Activated T-helper 1 cell treated with anti-CD3 and anti-CD28 coated beads, Interleukin-12 subunit alpha, Interleukin-12 subunit beta, Interleukin-2, Interleukin-4 antibody, amounts not matched to agents 30 ng/mL and 10 ng/mL and 1 ng/mL, durations not matched to agents 14 hours and 24 hours and 36 hours (primary cell): ENCODE results near the gene RXRB. TPM values are rescaled to one million over a fixed set of nuclear protein-coding genes. Genes with fewer than 3 reads are reported as not detected.

Experiments
- DNase-seq: peaks from one replicate; pipeline ENCODE4 v3.0.0; 2021; ENCODE audit warnings: low spot score
- H3K27ac Mint-ChIP-seq: one replicate; pipeline ENCODE4 v1.8.0; 2021; ENCODE audit warnings: mild to moderate bottlenecking, mixed read lengths
- H3K27me3 Mint-ChIP-seq: one replicate; pipeline ENCODE4 v1.8.0; 2022; ENCODE audit warnings: mild to moderate bottlenecking, moderate library complexity, mixed read lengths; ENCODE audit not compliant: insufficient read depth
- H3K36me3 Mint-ChIP-seq: one replicate; pipeline ENCODE4 v1.8.0; 2021; ENCODE audit warnings: low read depth, mixed read lengths
- H3K4me1 Mint-ChIP-seq: one replicate; pipeline ENCODE4 v1.8.0; 2021; ENCODE audit warnings: low read depth, mixed read lengths
- H3K4me3 Mint-ChIP-seq: one replicate; pipeline ENCODE4 v1.8.0; 2021; ENCODE audit warnings: mild to moderate bottlenecking, moderate library complexity, mixed read lengths
- H3K9me3 Mint-ChIP-seq: one replicate; pipeline ENCODE4 v1.8.0; 2021; ENCODE audit warnings: mixed read lengths
- intact Hi-C: fragments of 100-400 bp; cut with micrococcal nuclease; formaldehyde crosslinking; loops from one replicate; pipeline ENCODE4 v1.15.1; 2024
- total RNA-seq: library from RNA; stranded (reverse); gene quantifications from 2 replicates; pipeline ENCODE4 v1.2.3, GENCODE V29; 2022

The RXRB gene
- total RNA-seq, result 46.6 and 47.4 TPM in 2 replicates

- Mint-ChIP-seq H3K9me3 (no peaks in the 10 kb centered on the region), H3K27me3 (no peaks in the 10 kb centered on the region), H3K36me3 (peaks cover 49% of the 10 kb centered on the region), H3K4me3 (peak within 1 kb of the TSS; percentile 100), H3K4me1 (peaks cover 75% of the 10 kb centered on the region), H3K27ac (peak within 1 kb of the TSS; percentile 97)
- DNase-seq, result peak; percentile 97
- intact Hi-C loops, result loop anchor here (1.0 to 10.0 kb wide), 15 partner anchors 8 to 1536 kb away; partner anchors contain the start of genes C6orf47, CSNK2B, CUTA and FKBPL
Measured at GRCh38 chr6:33200219-33201146, at the start of gene RXRB, which contains the start of gene SLC39A7. Gene RXRB, minus strand, starts transcription at chr6:33200665. Its CDS starts 189 bp downstream, at chr6:33200476. Gene SLC39A7, plus strand, starts transcription at chr6:33200867. Its CDS starts 379 bp downstream, at chr6:33201246.

GRCh38 chr6:33249732-33250630 lies 49.5 kb upstream of the RXRB start:
- peaks cover 44% of the 10 kb centered on the region for H3K4me1 Mint-ChIP-seq
- H3K27ac Mint-ChIP-seq, result peak overlapping the region; percentile 84
- peaks cover 4% of the 10 kb centered on the region for H3K27me3 Mint-ChIP-seq
- DNase-seq, result no peak
- H3K4me3 Mint-ChIP-seq, result peak overlapping the region; percentile 91
- H3K36me3 Mint-ChIP-seq, result peaks cover 20% of the 10 kb centered on the region
- H3K9me3 Mint-ChIP-seq, result no peaks in the 10 kb centered on the region
- intact Hi-C loops, result loop anchor here (1.0 to 2.0 kb wide), 15 partner anchors 21 to 1120 kb away; partner anchors contain the start of genes B3GALT4, FKBPL, HLA-DPB1 and KIFC1

DNA sequence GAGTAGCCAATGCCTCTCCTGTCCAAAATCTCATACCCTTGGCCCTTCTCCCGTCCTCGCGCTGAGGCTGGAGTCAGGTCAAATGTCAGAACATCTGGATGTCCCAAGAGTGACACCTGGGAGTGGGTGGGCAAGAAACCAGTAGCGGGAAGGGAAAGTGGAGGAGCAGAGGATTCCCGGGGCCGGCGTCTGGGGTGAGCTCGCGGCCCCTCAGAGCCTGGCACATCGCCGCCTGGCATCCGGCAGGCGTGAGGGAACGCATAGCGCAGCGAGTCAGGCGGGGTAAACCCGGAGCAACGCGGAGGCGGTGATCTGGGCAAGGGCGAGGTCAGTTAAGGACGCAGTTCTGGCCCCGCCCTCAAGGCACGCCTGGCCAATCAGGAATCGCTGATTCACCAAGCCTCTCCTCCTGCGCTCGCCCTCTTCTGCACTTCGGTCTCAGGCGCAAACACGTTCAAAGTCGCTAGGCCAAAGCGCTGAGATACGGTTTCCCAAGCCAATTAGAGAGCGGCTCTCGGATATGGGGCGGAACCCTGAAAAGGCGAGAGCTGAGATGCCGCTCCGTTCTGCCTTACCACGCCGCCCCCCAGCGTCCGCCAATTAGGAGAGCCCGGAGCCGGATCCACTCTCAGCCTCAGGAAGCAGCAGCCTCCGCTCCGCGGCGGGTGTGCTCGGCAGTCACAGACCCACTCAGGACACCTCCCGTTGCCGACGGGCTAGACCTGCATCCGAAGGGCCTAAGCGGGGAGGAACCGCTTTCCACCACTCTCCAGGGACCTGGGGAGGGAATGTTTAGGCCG lies 48.7 kb upstream of the RXRB start:
- H3K27ac Mint-ChIP-seq, result peak overlapping the region; percentile 84
- intact Hi-C loops, result loop anchor here (1.0 to 2.0 kb wide), 19 partner anchors 22 to 1119 kb away; partner anchors contain the start of genes B3GALT4, FKBPL, HLA-DPB1 and KIFC1
- peaks cover 44% of the 10 kb centered on the region for H3K4me1 Mint-ChIP-seq
- H3K36me3 Mint-ChIP-seq, result peaks cover 20% of the 10 kb centered on the region
- H3K9me3 Mint-ChIP-seq, result no peaks in the 10 kb centered on the region
- peak; percentile 95 for DNase-seq
- H3K4me3 Mint-ChIP-seq, result peak overlapping the region; percentile 91
- H3K27me3 Mint-ChIP-seq, result peaks cover 4% of the 10 kb centered on the region

- intact Hi-C loops, result loop anchor here (1.0 to 2.0 kb wide), 7 partner anchors 64 to 354 kb away; no protein-coding TSS in a partner anchor
- Mint-ChIP-seq H3K4me1 (peaks cover 44% of the 10 kb centered on the region), H3K27me3 (peaks cover 5% of the 10 kb centered on the region), H3K4me3 (peak overlapping the region; percentile 91), H3K9me3 (no peaks in the 10 kb centered on the region), H3K36me3 (peaks cover 20% of the 10 kb centered on the region), H3K27ac (peak overlapping the region; percentile 84)
- DNase-seq, result no peak
Measured at GRCh38 chr6:33248643-33248931, 48.1 kb upstream of the RXRB start.

DNA sequence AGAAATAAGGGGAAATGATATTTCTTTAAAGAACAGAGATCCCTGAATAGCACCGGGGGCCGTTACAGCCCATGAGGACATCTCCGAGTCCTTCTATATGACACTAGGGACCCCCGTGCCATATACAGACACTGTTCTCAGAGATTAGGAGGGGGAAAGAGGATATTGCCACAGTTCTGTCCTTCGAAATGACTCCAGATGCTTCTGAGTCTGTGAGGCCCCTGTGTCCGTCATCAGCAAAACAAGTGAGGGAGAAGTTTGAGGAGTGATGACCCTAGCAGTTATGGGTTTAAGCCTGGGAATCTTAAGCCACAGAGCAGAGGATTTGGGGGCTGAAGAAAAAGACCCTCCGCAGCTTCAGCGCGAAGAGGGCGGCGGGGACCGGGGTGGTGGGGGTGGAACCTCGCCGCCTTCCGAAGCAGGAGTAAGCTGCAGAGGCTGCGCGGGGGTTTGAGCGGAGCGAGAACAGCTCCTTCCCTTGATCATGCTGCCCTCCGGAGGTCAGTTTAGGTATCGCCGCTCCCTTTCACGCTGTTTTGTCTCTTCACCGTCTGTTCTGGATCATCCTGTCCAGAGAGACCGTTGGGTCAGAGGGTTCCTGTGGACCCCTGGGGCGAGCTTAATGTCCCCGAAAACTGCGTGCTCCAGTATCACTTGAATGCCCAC lies 47.6 kb upstream of the RXRB start:
- Mint-ChIP-seq H3K27me3 (peaks cover 5% of the 10 kb centered on the region), H3K36me3 (peaks cover 20% of the 10 kb centered on the region), H3K4me3 (peak overlapping the region; percentile 91), H3K27ac (peak overlapping the region; percentile 84), H3K4me1 (peaks cover 44% of the 10 kb centered on the region), H3K9me3 (no peaks in the 10 kb centered on the region)
- DNase-seq, result peak; percentile 84
- intact Hi-C loops, result loop anchor here (1.0 to 2.0 kb wide), 7 partner anchors 65 to 353 kb away; no protein-coding TSS in a partner anchor

GRCh38 chr6:33243476-33243875 lies 43.0 kb upstream of the RXRB start:
- Mint-ChIP-seq H3K4me1 (peaks cover 17% of the 10 kb centered on the region), H3K27me3 (peaks cover 15% of the 10 kb centered on the region)

GRCh38 chr6:33241968-33242367 lies 41.5 kb upstream of the RXRB start:
- Mint-ChIP-seq H3K4me1 (peaks cover 10% of the 10 kb centered on the region), H3K27me3 (peaks cover 15% of the 10 kb centered on the region), H3K36me3 (peaks cover 1% of the 10 kb centered on the region), H3K27ac (peak overlapping the region; percentile 36), H3K4me3 (no peak overlapping the region), H3K9me3 (no peaks in the 10 kb centered on the region)
- no peak for DNase-seq
- intact Hi-C loops, result no loop called here

More at GRCh38 chr6:33243476-33243875, 43.0 kb upstream of the RXRB start:
- Mint-ChIP-seq H3K36me3 (peaks cover 1% of the 10 kb centered on the region), H3K4me3 (no peak overlapping the region), H3K27ac (no peak overlapping the region), H3K9me3 (no peaks in the 10 kb centered on the region)
- intact Hi-C loops, result no loop called here
- no peak for DNase-seq

- DNase-seq, result no peak
- Mint-ChIP-seq H3K36me3 (peaks cover 1% of the 10 kb centered on the region), H3K4me1 (peaks cover 10% of the 10 kb centered on the region), H3K27me3 (peaks cover 25% of the 10 kb centered on the region), H3K27ac (no peak overlapping the region), H3K9me3 (no peaks in the 10 kb centered on the region), H3K4me3 (no peak overlapping the region)
- intact Hi-C loops, result no loop called here
Measured at GRCh38 chr6:33237741-33238140, 37.3 kb upstream of the RXRB start.

DNA sequence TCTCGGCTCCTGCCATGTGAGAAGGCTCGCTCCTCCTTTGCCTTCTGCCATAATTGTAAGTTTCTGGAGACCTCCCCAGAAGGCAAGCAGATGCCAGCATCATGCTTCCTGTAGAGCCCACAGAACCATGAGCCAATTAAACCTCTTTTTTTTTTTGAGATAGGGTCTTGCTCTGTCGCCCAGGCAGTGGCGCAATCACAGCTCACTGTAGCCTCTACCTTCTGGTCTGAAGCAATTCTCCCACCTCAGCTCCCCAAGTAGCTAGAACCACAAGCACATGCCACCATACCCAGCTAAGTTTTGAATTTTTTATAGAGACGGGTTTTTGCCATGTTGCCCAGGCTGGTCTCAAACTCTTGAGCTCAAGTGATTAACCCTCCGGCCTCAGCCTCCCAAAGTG lies 36.4 kb upstream of the RXRB start:
- no peak for DNase-seq
- Mint-ChIP-seq H3K4me3 (no peak overlapping the region), H3K27me3 (peaks cover 26% of the 10 kb centered on the region), H3K27ac (no peak overlapping the region), H3K9me3 (no peaks in the 10 kb centered on the region), H3K36me3 (no peaks in the 10 kb centered on the region), H3K4me1 (peaks cover 3% of the 10 kb centered on the region)
- intact Hi-C loops, result no loop called here

GRCh38 chr6:33236328-33236727 lies 35.9 kb upstream of the RXRB start:
- no peak for DNase-seq
- no peak overlapping the region for H3K4me3 Mint-ChIP-seq
- H3K9me3 Mint-ChIP-seq, result no peaks in the 10 kb centered on the region
- H3K36me3 Mint-ChIP-seq, result no peaks in the 10 kb centered on the region
- H3K27me3 Mint-ChIP-seq, result peaks cover 25% of the 10 kb centered on the region
- intact Hi-C loops, result no loop called here
- H3K4me1 Mint-ChIP-seq, result no peaks in the 10 kb centered on the region
- H3K27ac Mint-ChIP-seq, result no peak overlapping the region

- no peak overlapping the region for H3K4me3 Mint-ChIP-seq
- H3K4me1 Mint-ChIP-seq, result no peaks in the 10 kb centered on the region
- no peak for DNase-seq
- no peak overlapping the region for H3K27ac Mint-ChIP-seq
- no peaks in the 10 kb centered on the region for H3K36me3 Mint-ChIP-seq
- no peaks in the 10 kb centered on the region for H3K9me3 Mint-ChIP-seq
- H3K27me3 Mint-ChIP-seq, result peaks cover 25% of the 10 kb centered on the region
- intact Hi-C loops, result no loop called here
Measured at GRCh38 chr6:33235221-33235634, 34.8 kb upstream of the RXRB start.
